GM21529 (cell line): Measurements from ENCODE around the gene CBX1.
"Not testable (repeated sequence)": the region's sequence is repeated elsewhere in the genome, so short reads cannot be mapped to it uniquely, and the experiment has no call there.

Source experiments
- ATAC-seq: cut with Tn5 transposase; IDR thresholded peaks from one replicate; pipeline ENCODE4 v1.9.1; 2021; ENCODE audit not compliant: unreplicated experiment

The CBX1 gene

DNA sequence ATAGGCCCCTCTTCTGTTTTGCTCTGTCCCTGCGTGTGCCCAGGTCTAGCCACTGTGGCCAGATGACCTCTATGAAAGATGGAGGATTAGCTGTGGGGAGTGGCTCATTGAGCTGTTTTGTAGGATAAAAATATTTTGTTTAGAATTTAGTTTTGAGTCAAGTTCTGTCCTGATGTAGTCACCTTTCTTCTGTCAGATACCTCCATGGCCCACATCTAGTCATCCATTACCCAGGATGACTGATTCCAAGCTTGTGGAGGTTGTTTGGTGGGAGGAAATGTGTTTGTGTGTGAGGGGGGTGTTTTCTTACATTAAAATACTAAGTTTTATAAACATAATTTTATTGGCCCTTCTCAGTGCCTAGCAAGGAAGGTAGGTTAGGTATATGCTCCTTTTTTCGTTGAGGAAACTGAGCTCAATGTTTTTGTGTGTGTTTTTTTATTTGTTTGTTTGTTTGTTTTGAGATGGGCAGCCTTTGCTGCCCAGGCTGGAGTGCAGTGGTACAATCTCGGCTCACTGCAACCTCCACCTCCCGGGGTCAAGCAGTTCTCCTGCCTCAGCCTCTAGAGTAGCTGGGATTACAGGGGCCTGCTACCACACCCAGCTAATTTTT is 22.6 kb upstream of the CBX1 start:
- ATAC-seq: no peak

DNA sequence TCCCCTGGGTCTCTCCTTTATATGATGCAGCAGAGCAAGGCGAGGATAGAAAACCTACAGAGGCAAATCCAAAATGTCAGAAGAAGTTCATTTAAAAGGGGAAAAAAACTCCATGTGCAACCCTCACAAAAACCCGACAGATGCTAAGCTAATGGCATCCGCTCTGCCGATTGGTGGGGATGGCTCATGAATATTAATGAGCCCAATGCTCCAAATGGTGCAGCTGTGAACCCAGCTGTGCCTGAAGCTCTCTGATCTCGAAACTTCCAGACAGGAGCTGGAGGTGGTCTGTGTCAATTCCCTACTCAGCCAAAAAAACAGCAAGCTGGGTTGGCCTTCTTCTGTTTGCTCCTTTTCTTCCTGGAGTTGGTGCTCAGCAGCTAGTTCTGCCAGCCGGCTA is 21.8 kb upstream of the CBX1 start:
- no peak for ATAC-seq

DNA sequence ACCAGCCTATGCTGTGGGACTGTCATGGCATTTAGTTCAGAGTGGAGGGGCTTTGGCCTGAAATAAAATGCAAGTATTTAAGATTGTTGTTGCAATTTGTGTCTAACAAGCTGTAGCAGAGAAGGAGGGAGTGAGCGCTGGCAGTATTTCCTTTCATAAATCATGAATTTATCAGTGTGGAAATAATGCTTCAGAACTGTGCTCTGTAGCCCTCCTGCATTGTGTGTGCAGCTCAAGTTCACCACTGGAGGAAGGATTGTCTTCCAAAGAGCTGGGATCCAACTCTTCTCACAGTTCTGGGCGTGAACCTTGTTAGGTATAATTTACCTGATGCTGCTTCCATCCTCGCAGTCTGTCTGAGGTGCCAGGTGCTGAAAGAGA is 21.4 kb upstream of the CBX1 start:
- ATAC-seq: no peak

DNA sequence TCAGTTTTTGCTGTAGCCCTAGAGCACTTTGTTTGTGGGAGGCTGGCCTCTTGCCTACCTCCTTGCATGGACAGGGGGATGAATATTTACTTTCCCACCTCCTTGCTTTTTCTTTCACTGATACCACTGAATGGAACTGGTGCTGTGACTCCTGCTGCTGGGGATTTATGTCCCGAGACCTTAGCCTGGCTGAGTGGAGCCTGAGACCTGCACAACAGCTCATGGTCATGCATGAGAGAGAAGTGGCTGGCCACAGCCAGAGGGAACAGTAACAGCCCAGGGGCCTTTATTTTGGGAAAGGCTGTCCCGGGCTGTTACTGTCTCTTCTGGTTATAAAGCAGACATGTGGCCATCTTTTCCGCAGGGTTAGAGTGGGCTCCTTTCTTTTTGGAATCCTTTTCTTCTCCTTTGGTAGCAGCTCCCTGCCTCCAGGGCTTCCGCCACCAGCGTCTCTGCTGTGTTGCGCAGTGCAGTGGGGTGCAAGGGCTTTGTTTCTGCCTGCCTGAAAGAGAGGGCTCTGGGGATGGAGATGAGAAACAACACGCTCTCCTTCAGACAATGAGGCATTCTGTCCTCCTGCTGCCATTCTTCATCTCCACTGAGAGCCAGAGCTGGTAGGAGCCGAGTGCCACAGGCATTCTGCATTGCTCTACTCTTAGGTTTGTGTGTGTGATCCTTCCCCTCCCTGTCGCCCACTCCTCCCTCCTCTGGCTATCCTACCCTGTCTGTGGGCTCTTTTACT is 20.8 kb upstream of the CBX1 start:
- ATAC-seq: no peak

- peak; percentile 45 for ATAC-seq
Measured at GRCh38 chr17:48113201-48113676, 12.0 kb upstream of the CBX1 start.

- ATAC-seq: no peak
Measured at GRCh38 chr17:48111937-48112241, 10.6 kb upstream of the CBX1 start.

GRCh38 chr17:48110761-48111160 is 9.5 kb upstream of the CBX1 start:
- no peak for ATAC-seq

DNA sequence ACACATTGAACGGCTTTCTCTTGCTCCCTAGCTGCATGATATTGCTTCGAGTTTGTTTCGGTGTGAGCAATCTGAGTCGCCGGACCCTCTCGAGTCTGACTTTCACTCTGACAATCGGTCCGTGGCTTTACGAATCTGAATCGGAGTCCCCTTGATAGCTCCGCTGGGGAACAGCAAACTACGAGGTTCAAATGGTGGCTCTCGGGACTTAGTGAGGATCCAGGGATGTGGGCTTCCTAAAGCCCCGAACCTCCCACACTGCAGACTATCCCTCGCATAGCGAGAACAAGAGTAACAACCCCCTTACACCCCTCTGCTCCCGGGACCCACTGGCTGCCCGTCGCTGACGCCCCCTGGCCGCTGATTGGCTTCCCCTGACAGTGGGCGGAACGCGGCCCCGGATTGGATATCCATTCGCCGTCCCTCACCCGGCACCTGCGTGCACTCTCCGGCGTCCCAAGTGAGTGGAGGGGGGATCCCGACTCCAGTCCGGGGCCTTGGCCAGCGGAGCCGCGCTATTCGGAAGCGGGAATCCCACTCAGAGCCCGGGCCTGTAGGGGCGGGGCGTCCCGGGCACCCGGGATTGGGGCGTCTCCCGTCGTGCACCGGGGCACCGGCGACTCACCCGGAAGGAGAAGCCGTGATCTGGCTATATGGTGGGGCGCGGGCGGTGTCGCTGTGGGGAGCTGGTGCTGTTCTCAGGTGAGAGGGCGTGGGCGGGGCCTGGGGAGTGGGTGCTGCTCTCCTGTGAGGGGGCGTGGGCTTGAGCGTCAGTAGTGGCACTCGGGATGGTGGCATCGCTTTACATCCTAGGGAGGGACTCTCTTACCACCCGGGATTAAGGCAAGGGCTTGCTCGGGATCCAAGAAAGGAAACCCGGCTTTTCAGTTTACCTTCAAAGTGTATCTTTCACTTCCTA is 6.1 kb upstream of the CBX1 start, which contains the start of gene SNX11:
Gene SNX11, plus strand, starts transcription at position 630 of the 919 bp plus-strand sequence. CDS start 4,278 bp downstream, outside the sequence.
- ATAC-seq: peak; percentile 71

GRCh38 chr17:48106802-48107136 is 5.5 kb upstream of the CBX1 start:
- no peak for ATAC-seq

GRCh38 chr17:48104440-48104839 is 3.2 kb upstream of the CBX1 start:
- ATAC-seq: no peak

GRCh38 chr17:48102798-48103715 is 1.8 kb upstream of the CBX1 start:
- ATAC-seq: no peak

DNA sequence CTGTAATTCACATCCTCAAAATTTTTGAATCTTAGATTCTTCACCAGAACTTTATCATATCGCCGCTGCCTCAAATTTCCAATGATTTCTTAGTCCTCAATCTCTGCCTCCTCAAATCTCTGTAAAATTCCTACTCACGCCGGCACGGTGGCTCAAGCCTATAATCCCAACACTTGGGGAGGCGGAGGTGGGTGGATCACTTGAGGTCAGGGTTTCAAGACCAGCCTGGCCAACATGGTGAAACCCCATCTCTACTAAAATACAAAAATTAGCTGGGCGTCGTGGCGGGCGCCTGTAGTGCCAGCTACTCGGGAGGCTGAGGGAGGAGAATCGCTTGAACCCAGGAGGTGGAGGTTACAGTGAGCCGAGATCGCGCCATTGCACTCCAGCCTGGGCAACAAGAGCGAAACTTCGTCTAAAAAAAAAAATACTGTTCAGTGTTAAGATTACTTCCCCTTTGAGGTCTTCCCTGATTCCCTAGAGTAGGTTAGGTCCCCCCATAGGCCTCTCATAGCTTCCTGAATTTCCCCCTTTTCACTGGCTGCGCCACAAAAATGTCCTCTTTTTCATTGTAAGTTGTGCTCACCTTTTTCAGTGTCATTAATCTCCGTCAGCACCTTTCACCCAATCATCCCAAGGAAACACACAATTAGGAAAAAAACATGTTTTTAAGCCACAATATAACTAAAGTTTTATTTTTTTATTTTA is 919 bp upstream of the CBX1 start:
- ATAC-seq: no peak

DNA sequence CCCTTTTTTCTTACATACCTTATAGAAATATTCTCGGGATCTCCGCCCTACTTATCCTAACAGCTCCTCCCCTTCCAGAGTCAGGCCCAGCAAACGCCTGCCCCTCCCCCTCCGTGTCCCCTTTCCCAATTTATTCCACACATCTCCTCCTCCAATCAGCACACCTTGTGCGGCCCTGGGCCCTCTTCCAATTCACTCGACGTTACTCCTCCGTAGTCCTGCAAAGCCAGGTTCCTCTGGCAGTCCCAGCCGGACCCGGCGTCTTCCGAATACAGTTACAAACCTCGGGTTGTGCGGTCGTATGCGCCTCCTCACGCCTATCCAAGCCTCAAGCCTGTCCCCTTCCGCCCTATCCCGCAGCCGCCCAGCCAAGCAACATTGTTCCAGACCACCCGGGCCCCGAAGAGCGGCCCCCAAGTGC is 677 bp downstream of the CBX1 start:
- ATAC-seq: no peak

DNA sequence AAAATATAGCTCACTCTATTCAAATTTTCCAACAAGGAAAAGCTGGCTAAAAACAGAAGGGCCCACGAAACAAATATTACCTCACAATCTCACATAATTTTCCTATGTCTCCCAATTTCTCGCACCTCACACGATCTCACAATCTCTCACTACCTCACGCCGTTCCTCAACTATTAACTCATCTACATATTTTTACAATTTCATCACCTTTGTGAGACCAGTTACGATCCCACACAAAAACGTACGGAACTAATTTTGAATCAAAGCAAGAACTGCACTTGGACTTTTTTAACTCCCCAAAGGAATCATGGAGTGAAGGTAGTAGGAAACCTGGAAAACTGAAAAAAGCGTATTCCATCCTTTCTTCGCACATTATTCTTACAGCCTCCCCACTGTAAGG is 1.1 kb downstream of the CBX1 start:
- ATAC-seq: no peak

DNA sequence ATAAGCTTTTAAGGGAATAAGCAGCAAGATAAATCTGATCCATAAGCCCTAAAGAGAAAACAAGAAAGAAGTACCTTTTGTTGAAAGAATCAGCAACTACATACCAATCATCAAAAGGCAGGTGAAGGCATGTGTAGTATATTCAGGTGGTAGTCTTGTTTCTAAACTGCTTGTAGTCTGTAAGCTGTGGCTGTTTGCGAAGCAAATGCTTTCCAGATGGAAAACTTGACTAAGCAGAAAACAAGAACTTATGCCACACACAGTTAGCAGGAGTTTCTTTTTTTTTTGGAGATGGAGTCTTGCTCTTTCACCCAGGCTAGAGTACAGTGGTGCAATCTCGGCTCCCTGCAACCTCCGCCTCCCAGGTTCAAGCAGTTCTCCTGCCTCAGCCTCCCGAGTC is 5.7 kb downstream of the CBX1 start:
- no peak for ATAC-seq

DNA sequence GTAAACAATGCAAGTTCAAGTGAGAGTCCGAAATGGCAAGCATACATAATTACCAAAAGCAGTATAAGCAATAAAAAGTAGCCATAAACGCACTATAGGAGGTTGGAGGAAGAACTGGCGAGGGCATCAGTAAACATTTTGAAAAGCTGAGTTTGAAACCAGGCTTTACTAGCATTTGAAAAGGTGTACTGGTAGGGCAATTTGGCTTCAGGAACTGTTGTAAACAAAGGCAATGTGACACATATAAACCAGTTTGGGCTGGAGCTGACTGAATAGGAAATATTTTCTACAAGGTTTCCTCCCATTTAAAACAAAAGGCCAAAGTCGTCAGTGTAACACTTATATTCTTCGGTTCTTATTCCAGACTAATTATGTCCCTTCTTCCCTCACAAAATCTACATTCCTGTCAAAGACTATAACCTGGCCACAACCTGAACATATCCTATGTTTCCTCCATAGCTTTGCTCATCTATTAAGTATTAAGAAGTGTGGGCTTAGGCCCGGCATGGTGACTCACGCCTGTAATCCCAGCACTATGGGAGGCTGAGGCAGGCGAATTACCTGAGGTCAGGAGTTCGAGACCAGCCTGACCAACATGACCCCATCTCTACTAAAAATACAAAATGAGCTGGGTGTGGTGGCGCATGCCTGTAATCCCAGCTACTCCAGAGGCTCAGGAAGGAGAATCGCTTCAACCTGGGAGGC is 7.8 kb downstream of the CBX1 start:
- ATAC-seq: no peak

DNA sequence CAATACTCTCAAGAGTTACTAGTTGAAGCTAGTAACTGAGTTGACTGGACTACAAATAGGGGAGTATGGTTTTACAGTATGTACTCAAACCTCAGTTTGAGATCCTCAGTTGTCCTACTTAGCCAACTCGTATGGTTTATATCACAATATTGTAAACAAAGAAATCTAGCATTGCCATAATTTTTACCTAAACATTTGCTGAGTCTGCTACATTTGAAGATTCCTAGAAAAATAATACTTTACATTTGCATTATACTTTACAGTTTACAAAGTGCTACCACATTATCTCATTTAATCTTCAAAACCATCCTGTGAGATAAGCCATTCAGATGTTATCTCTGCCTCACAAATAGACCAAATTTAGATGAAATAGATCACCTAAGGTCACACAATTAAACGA is 16.3 kb downstream of the CBX1 start:
- ATAC-seq: no peak

DNA sequence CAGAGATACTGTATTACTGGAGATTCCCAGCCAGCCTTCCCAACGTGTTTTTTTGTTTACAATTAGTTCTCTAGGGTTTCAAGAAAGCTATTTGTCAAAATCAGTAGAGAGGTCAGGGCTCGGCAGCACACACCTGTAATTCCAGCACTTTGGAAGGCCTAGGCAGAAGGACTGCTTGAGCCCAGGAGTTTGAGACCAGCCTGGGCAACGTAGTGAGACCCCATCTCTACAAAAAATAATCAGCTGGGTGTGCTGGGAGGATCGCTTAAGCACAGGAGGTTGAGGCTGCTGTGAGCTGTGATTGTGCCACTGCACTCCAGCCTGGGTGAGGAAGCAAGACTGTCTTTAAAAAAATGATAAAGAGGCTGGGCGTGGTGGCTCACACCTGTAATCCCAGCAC is 19.4 kb downstream of the CBX1 start:
- no peak for ATAC-seq

GRCh38 chr17:48077152-48077551 is 24.1 kb downstream of the CBX1 start:
- ATAC-seq: not testable (repeated sequence)
